ENCODE results near the gene ZYX.
"Not testable (repeated sequence)": the region's sequence is repeated elsewhere in the genome, so short reads cannot be mapped to it uniquely, and the experiment has no call there.

The ZYX gene

GRCh38 chr7:143387156-143387975, 6.2 kb downstream of the ZYX start:
- no peak for DNase-seq

GRCh38 chr7:143388051-143388450, 6.9 kb downstream of the ZYX start:
- no peak for DNase-seq

- no peak for DNase-seq
Observed at GRCh38 chr7:143388491-143389101, 7.5 kb downstream of the ZYX start.

GRCh38 chr7:143389316-143390103, 8.4 kb downstream of the ZYX start:
- DNase-seq = no peak

GRCh38 chr7:143390104-143390772, 9.1 kb downstream of the ZYX start:
- DNase-seq = no peak

GRCh38 chr7:143390773-143391317, 9.7 kb downstream of the ZYX start:
- DNase-seq = no peak

GRCh38 chr7:143391462-143392404, 10.6 kb downstream of the ZYX start:
- DNase-seq = no peak

GRCh38 chr7:143392427-143392826, 11.3 kb downstream of the ZYX start:
- DNase-seq = not testable (repeated sequence)

GRCh38 chr7:143392875-143393266, 11.7 kb downstream of the ZYX start:
- no peak for DNase-seq

- no peak for DNase-seq
Observed at GRCh38 chr7:143393267-143394041, 12.3 kb downstream of the ZYX start.

- no peak for DNase-seq
Observed at GRCh38 chr7:143394068-143394467, 12.9 kb downstream of the ZYX start.

GRCh38 chr7:143394777-143395176, 13.6 kb downstream of the ZYX start:
- DNase-seq = no peak

GRCh38 chr7:143395187-143396149, 14.3 kb downstream of the ZYX start:
- DNase-seq = no peak

- no peak for DNase-seq
Observed at GRCh38 chr7:143396182-143396581, 15.0 kb downstream of the ZYX start.

- DNase-seq = no peak
Observed at GRCh38 chr7:143396625-143397556, 15.7 kb downstream of the ZYX start.

- DNase-seq = no peak
Observed at GRCh38 chr7:143397710-143398530, 16.8 kb downstream of the ZYX start.

GRCh38 chr7:143398616-143399015, 17.5 kb downstream of the ZYX start:
- DNase-seq = no peak

- DNase-seq = no peak
Observed at GRCh38 chr7:143399151-143399550, 18.0 kb downstream of the ZYX start.

All from stimulated activated CD8-positive, alpha-beta memory T cell treated with anti-CD3 and anti-CD28 coated beads, Interleukin-4, amount 100 ng/mL, for 48 hours (primary cell).